HepG2 (cell line): ENCODE measurements around the gene OSBPL3. TPM values are rescaled to one million over a fixed set of nuclear protein-coding genes. Genes with fewer than 3 reads are reported as not detected.

Experiments used
- FOXA1 ChIP-seq, 2 experiments: fragments of 450-650 bp in 1 of 2; sonication (generic) in 1 of 2; formaldehyde crosslinking in 1 of 2; IDR thresholded peaks; 2 replicates each; pipeline versions ENCODE4 v1.4.0 to v1.6.1; 2016 to 2020; ENCODE audit warnings: missing genetic modification reagents in 1 of 2
- GFI1 ChIP-seq: sonication (generic); formaldehyde crosslinking; IDR thresholded peaks from 2 replicates; pipeline ENCODE4 v1.5.0; 2020; ENCODE audit warnings: missing genetic modification reagents, mild to moderate bottlenecking, borderline replicate concordance
- IRF2 ChIP-seq: IDR thresholded peaks from 2 replicates; pipeline ENCODE4 v1.6.1; 2018; ENCODE audit warnings: missing genetic modification reagents, missing compliant biosample characterization
- KLF11 ChIP-seq: IDR thresholded peaks from 2 replicates; pipeline ENCODE4 v1.6.1; 2016; ENCODE audit warnings: missing compliant biosample characterization
- MBD4 ChIP-seq: IDR thresholded peaks from 2 replicates; pipeline ENCODE4 v1.6.1; 2012; ENCODE audit warnings: low read length, inconsistent platforms, borderline replicate concordance
- NR2F6 ChIP-seq, 2 experiments: IDR thresholded peaks; 2 replicates each; pipeline ENCODE4 v1.6.1; 2016; ENCODE audit warnings: antibody characterized with exemption in 1 of 2, mild to moderate bottlenecking in 1 of 2
- RFX5 ChIP-seq: IDR thresholded peaks from 2 replicates; pipeline ENCODE4 v1.6.1; 2011; ENCODE audit warnings: low read depth, low read length, improper control_type of control experiment
- STAT5B ChIP-seq: sonication (generic); formaldehyde crosslinking; IDR thresholded peaks from 2 replicates; pipeline ENCODE4 v1.4.0; 2020; ENCODE audit warnings: missing genetic modification reagents
- ZMYM2 ChIP-seq: sonication (generic); formaldehyde crosslinking; IDR thresholded peaks from 2 replicates; pipeline ENCODE4 v1.8.0; 2022; ENCODE audit warnings: mild to moderate bottlenecking, missing genetic modification reagents
- ZNF224 ChIP-seq: sonication (generic); formaldehyde crosslinking; IDR thresholded peaks from 2 replicates; pipeline ENCODE4 v1.5.0; 2020; ENCODE audit warnings: mild to moderate bottlenecking, missing genetic modification reagents
- ZNF382 ChIP-seq: sonication (generic); formaldehyde crosslinking; IDR thresholded peaks from 2 replicates; pipeline ENCODE4 v1.5.0; 2020; ENCODE audit warnings: missing genetic modification reagents, mild to moderate bottlenecking, borderline replicate concordance
- ZNF598 ChIP-seq: sonication (generic); formaldehyde crosslinking; IDR thresholded peaks from 2 replicates; pipeline ENCODE4 v1.5.1; 2020; ENCODE audit warnings: mild to moderate bottlenecking, missing genetic modification reagents, borderline replicate concordance
- polyA plus RNA-seq, 8 experiments: library from polyadenylated mRNA; depleted of rRNA in 3 of 8; stranded (reverse) in 7 of 8; unstranded in 1 of 8; fragments of >200 nt; fragmentation: Illumina TruSeq in 4 of 8; extraction: Trizol in 4 of 8; gene quantifications; 2 replicates each; pipeline versions ENCODE4 v1.2.1 to v1.2.3, GENCODE V29; 2011 to 2016; ENCODE audit warnings: low read depth in 4 of 8, missing spikeins in 1 of 8, mixed read lengths in 1 of 8; ENCODE audit not compliant: insufficient read depth in 1 of 8
- total RNA-seq, 5 experiments: library from RNA; depleted of rRNA; stranded (reverse); fragments of >200 nt; fragmentation: Illumina TruSeq; extraction: Trizol; gene quantifications; 2 replicates each; pipeline ENCODE4 v1.2.3, GENCODE V29; 2016; ENCODE audit warnings: low read depth in 1 of 5
- TF ChIP-seq, protein P1 (sequence below): sonication (generic); formaldehyde crosslinking; IDR thresholded peaks from 2 replicates; pipeline ENCODE4 v1.5.1; 2020; ENCODE audit warnings: mild to moderate bottlenecking, missing genetic modification reagents, moderate library complexity
- TF ChIP-seq, protein P2 (sequence below): sonication (generic); formaldehyde crosslinking; IDR thresholded peaks from 2 replicates; pipeline ENCODE4 v1.8.1; 2022; ENCODE audit warnings: mild to moderate bottlenecking, missing genetic modification reagents
- TF ChIP-seq, protein P3 (sequence below): sonication (generic); formaldehyde crosslinking; IDR thresholded peaks from 2 replicates; pipeline ENCODE4 v1.5.1; 2020; ENCODE audit warnings: mild to moderate bottlenecking, missing genetic modification reagents
- TF ChIP-seq, protein P4 (sequence below): sonication (generic); formaldehyde crosslinking; IDR thresholded peaks from 2 replicates; pipeline ENCODE4 v1.4.0; 2020; ENCODE audit warnings: mild to moderate bottlenecking, missing genetic modification reagents
- TF ChIP-seq, protein P5 (sequence below): sonication (generic); formaldehyde crosslinking; IDR thresholded peaks from 2 replicates; pipeline ENCODE4 v1.5.0; 2020; ENCODE audit warnings: missing genetic modification reagents

The OSBPL3 gene
- total and polyA plus RNA-seq, 2 of the 13 experiments (the other 11 are each of a cell fraction or from before 2014, with no cell fraction given): 8.8 to 28.9 TPM

DNA sequence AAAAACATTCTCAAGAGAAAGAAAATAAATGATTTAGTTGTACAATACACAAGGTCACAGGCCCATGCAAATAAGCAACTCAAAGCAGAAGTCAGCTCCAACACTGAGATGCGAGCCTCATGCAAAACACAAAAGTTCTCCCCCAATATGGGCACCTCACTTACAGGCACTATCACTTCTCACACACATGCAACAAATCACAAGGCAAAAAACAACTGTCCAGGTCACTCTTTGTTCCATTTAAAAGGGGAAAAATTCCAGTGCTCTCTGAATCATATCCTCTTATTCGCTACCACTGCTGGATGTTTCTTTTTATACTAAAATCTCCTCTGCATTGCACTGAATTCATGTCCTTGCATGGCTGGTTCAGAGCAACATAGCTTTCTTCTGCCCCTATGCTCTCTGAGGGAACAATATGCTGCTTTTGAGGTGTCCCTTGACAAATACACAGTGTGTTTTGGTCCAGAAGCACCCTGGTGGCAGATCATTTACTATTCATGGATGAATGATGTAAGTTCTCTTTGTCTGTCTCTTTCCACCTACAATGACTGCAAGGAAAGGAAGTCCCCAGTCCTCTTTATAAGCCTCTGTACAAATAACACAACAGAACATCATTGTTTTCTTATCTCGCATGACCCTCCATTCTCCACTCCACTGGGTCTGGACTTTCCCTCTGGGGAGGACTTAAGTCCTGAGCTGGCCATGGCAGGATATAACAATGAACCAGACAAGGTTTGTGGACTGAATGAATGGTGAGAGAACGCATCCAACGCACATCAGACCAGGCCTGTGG lies 137.3 kb downstream of the OSBPL3 start (continued):
- TF ChIP-seq, protein P1, sequence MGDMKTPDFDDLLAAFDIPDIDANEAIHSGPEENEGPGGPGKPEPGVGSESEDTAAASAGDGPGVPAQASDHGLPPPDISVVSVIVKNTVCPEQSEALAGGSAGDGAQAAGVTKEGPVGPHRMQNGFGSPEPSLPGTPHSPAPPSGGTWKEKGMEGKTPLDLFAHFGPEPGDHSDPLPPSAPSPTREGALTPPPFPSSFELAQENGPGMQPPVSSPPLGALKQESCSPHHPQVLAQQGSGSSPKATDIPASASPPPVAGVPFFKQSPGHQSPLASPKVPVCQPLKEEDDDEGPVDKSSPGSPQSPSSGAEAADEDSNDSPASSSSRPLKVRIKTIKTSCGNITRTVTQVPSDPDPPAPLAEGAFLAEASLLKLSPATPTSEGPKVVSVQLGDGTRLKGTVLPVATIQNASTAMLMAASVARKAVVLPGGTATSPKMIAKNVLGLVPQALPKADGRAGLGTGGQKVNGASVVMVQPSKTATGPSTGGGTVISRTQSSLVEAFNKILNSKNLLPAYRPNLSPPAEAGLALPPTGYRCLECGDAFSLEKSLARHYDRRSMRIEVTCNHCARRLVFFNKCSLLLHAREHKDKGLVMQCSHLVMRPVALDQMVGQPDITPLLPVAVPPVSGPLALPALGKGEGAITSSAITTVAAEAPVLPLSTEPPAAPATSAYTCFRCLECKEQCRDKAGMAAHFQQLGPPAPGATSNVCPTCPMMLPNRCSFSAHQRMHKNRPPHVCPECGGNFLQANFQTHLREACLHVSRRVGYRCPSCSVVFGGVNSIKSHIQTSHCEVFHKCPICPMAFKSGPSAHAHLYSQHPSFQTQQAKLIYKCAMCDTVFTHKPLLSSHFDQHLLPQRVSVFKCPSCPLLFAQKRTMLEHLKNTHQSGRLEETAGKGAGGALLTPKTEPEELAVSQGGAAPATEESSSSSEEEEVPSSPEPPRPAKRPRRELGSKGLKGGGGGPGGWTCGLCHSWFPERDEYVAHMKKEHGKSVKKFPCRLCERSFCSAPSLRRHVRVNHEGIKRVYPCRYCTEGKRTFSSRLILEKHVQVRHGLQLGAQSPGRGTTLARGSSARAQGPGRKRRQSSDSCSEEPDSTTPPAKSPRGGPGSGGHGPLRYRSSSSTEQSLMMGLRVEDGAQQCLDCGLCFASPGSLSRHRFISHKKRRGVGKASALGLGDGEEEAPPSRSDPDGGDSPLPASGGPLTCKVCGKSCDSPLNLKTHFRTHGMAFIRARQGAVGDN (CRISPR knock-in tag): no peak
- TF ChIP-seq, protein P2, sequence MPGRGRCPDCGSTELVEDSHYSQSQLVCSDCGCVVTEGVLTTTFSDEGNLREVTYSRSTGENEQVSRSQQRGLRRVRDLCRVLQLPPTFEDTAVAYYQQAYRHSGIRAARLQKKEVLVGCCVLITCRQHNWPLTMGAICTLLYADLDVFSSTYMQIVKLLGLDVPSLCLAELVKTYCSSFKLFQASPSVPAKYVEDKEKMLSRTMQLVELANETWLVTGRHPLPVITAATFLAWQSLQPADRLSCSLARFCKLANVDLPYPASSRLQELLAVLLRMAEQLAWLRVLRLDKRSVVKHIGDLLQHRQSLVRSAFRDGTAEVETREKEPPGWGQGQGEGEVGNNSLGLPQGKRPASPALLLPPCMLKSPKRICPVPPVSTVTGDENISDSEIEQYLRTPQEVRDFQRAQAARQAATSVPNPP (CRISPR knock-in tag): no peak
- TF ChIP-seq FOXA1 (IDR thresholded peaks at IDR 0.05) (no peak), FOXA1 (CRISPR knock-in tag; IDR thresholded peaks at IDR 0.05) (peak; percentile 39; the same call in 1 of the 2 replicates), RFX5 (no peak), NR2F6 (IDR thresholded peaks at IDR 0.05) (peak; percentile 44), NR2F6 (CRISPR knock-in tag; IDR thresholded peaks at IDR 0.05) (0 out of 2 replicates have a peak, but pooled peaks have one; percentile 6), KLF11 (CRISPR knock-in tag) (no peak), ZNF598 (CRISPR knock-in tag) (no peak), MBD4 (no peak), ZMYM2 (CRISPR knock-in tag) (0 out of 2 replicates have a peak, but pooled peaks have one; percentile 30), GFI1 (CRISPR knock-in tag) (no peak), ZNF224 (no peak), ZNF382 (CRISPR knock-in tag) (no peak), IRF2 (CRISPR knock-in tag) (no peak), STAT5B (CRISPR knock-in tag) (no peak)
- TF ChIP-seq, protein P3, sequence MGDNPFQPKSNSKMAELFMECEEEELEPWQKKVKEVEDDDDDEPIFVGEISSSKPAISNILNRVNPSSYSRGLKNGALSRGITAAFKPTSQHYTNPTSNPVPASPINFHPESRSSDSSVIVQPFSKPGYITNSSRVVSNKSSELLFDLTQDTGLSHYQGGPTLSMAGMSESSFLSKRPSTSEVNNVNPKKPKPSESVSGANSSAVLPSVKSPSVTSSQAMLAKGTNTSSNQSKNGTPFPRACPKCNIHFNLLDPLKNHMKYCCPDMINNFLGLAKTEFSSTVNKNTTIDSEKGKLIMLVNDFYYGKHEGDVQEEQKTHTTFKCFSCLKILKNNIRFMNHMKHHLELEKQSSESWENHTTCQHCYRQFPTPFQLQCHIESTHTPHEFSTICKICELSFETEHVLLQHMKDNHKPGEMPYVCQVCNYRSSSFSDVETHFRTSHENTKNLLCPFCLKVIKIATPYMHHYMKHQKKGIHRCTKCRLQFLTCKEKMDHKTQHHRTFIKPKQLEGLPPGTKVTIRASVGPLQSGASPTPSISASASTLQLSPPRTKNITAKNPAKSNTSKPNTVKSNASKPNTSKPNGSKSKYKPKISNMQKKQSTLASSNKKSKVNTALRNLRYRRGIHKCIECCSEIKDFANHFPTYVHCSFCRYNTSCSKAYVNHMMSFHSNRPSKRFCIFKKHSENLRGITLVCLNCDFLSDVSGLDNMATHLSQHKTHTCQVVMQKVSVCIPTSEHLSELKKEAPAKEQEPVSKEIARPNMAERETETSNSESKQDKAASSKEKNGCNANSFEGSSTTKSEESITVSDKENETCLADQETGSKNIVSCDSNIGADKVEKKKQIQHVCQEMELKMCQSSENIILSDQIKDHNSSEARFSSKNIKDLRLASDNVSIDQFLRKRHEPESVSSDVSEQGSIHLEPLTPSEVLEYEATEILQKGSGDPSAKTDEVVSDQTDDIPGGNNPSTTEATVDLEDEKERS: no peak
- TF ChIP-seq, protein P4, sequence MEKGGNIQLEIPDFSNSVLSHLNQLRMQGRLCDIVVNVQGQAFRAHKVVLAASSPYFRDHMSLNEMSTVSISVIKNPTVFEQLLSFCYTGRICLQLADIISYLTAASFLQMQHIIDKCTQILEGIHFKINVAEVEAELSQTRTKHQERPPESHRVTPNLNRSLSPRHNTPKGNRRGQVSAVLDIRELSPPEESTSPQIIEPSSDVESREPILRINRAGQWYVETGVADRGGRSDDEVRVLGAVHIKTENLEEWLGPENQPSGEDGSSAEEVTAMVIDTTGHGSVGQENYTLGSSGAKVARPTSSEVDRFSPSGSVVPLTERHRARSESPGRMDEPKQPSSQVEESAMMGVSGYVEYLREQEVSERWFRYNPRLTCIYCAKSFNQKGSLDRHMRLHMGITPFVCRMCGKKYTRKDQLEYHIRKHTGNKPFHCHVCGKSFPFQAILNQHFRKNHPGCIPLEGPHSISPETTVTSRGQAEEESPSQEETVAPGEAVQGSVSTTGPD: no peak
- TF ChIP-seq, protein P5, sequence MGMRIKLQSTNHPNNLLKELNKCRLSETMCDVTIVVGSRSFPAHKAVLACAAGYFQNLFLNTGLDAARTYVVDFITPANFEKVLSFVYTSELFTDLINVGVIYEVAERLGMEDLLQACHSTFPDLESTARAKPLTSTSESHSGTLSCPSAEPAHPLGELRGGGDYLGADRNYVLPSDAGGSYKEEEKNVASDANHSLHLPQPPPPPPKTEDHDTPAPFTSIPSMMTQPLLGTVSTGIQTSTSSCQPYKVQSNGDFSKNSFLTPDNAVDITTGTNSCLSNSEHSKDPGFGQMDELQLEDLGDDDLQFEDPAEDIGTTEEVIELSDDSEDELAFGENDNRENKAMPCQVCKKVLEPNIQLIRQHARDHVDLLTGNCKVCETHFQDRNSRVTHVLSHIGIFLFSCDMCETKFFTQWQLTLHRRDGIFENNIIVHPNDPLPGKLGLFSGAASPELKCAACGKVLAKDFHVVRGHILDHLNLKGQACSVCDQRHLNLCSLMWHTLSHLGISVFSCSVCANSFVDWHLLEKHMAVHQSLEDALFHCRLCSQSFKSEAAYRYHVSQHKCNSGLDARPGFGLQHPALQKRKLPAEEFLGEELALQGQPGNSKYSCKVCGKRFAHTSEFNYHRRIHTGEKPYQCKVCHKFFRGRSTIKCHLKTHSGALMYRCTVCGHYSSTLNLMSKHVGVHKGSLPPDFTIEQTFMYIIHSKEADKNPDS (CRISPR knock-in tag): no peak
